ENCODE data around the gene ANKRD2. TPM values are rescaled to one million over a fixed set of nuclear protein-coding genes. Genes with fewer than 3 reads are reported as not detected.

ANKRD2 gene
- total RNA-seq, 1 donor from 2014 or later: 0.98 TPM

DNA sequence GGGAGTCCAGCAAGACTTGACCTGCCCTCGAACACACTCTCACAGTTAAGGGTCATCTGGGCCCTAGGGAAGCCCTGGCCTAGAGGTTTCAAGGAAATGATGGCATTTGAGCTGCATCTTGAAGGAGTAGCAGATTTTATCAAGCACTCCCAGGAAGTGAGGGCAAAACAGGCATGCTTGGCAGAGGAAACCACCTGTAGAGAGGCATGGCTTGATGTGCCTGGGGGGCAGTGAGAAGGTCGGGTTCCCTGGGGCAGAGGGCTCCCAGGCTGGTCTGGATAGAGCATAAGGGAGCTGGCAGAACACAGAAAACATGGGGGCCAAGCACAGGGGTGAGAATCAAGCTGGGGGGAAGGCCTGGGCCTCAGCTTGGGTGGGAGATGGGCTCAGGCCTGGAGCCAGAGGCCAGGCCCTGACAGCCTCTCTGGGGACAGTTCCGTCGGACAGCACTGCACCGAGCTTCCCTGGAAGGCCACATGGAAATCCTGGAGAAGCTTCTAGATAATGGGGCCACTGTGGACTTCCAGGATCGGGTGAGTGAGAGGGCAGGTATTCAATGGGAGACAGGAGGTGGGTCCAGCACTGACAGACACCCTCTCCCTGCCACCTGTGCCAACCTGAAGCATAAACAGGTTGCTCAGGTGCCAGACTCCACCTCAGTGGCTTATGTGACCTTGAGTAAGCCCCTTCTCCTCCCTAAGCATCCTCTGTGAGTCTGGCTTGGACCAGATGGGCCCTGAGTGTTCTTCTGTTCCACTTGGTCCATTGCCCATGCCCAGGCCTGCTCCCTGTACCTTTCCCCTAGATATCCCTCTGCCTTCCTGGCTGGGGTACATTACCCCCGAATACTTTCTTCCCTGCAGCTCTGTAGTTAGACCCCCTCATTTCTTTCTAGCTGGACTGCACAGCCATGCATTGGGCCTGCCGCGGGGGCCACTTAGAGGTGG lies 8.1 kb downstream of the ANKRD2 start:
- Histone ChIP-seq H3K27me3 (no peaks in the 10 kb centered on the region), H3K4me1 (no peaks in the 10 kb centered on the region), H3K36me3 (no peaks in the 10 kb centered on the region), H3K9me3 (no peaks in the 10 kb centered on the region), H3K27ac (no peak overlapping the region), H3K4me3 (no peak overlapping the region)
- TF ChIP-seq, protein P1, sequence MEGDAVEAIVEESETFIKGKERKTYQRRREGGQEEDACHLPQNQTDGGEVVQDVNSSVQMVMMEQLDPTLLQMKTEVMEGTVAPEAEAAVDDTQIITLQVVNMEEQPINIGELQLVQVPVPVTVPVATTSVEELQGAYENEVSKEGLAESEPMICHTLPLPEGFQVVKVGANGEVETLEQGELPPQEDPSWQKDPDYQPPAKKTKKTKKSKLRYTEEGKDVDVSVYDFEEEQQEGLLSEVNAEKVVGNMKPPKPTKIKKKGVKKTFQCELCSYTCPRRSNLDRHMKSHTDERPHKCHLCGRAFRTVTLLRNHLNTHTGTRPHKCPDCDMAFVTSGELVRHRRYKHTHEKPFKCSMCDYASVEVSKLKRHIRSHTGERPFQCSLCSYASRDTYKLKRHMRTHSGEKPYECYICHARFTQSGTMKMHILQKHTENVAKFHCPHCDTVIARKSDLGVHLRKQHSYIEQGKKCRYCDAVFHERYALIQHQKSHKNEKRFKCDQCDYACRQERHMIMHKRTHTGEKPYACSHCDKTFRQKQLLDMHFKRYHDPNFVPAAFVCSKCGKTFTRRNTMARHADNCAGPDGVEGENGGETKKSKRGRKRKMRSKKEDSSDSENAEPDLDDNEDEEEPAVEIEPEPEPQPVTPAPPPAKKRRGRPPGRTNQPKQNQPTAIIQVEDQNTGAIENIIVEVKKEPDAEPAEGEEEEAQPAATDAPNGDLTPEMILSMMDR (IDR thresholded peaks at IDR 0.05): no peak
- ATAC-seq (no peak), DNase-seq (no peak)
- intact Hi-C loops (cut with DNase I): no loop called here

DNA sequence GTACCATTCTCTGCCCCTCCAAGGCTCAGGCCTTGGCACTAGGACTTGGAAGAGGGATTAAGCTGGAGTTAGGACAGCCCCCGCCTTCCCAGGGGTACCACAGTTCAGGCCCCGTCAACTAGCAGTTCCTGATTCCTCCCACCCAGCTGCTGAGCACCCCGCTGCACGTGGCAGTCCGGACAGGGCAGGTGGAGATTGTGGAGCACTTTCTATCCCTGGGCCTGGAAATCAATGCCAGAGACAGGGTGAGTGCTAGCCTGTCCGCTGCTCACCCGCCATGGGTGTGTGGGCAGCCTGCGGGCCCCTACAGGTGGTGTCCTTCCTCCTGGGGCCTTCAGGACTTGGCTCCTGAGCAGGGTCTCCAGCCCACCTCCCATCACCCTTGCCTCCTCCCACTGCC lies 9.6 kb downstream of the ANKRD2 start:
- Histone ChIP-seq H3K4me3 (no peak overlapping the region), H3K4me1 (no peaks in the 10 kb centered on the region), H3K36me3 (no peaks in the 10 kb centered on the region), H3K27ac (no peak overlapping the region), H3K27me3 (no peaks in the 10 kb centered on the region), H3K9me3 (no peaks in the 10 kb centered on the region)
- no peak for ATAC-seq
- intact Hi-C loops (cut with DNase I): no loop called here
- TF ChIP-seq, protein P1 (IDR thresholded peaks at IDR 0.05): no peak
- DNase-seq: no peak

DNA sequence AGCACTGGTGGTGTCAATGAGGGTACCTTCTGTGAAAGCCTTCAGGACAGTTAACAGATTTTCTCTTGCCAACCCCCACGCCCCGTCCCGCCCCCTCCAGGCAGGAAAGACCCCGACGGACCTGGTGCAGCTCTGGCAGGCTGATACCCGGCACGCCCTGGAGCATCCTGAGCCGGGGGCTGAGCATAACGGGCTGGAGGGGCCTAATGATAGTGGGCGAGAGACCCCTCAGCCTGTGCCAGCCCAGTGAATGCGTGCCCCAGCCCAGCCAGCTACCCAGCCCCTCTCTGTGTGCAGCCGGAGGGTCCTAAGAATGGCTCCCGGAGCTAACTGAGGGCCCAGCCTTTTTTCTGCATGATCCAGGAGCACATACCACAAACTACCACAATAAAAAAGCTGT lies 10.9 kb downstream of the ANKRD2 start:
- H3K9me3 ChIP-seq: no peaks in the 10 kb centered on the region
- TF ChIP-seq, protein P1 (IDR thresholded peaks at IDR 0.05): no peak
- DNase-seq (no peak), ATAC-seq (no peak)
- no peak overlapping the region for H3K4me3 ChIP-seq
- no peaks in the 10 kb centered on the region for H3K4me1 ChIP-seq
- H3K27me3 ChIP-seq: no peaks in the 10 kb centered on the region
- no peaks in the 10 kb centered on the region for H3K36me3 ChIP-seq
- intact Hi-C loops (cut with DNase I): no loop called here
- no peak overlapping the region for H3K27ac ChIP-seq

DNA sequence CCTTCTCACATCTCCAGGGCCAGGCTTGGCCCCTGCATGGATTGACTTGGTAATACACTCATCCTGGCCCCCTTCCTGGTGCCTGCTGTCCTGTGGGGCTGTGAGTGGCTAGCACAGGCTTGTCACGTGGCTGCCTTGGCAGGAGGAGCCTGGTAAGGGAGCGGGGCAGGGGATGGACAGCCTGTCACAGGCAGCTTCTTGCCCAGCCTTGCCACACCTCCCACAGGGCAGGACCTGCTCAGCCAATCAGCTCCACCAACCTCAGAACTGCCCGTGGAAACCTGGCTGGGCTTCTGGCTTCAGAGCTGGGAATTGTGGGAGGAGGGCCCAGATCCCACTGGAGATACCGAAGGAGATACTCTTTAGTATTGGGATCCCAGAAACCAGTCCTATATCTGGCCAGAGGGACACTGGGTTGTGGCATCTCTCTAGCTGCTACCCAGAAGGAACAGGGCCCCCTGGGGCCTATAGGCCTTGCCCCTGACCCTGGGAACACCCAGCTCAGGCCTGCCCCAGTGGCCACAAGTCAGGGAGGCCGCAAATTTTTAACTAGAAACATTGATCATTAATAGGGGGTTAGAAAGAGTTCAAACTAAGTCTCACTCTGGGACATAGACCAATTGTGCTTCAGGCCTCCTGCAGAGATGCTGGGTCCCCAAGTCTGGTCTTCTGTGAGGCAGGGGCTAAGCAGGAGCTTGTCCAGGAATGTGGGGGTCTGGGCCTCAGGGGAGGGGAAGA lies 11.7 kb downstream of the ANKRD2 start, which contains the start of gene HOGA1:
TSS of gene HOGA1 (plus strand) at position 330 of the 738 bp plus-strand sequence. CDS start at position 645, 315 bp downstream.
- Histone ChIP-seq H3K27ac (no peak within 1 kb of the TSS), H3K9me3 (no peaks in the 10 kb centered on the region), H3K27me3 (no peaks in the 10 kb centered on the region), H3K36me3 (no peaks in the 10 kb centered on the region), H3K4me3 (peak within 1 kb of the TSS; percentile 0), H3K4me1 (no peaks in the 10 kb centered on the region)
- ATAC-seq (peak; percentile 83), DNase-seq (peak; percentile 73)
- TF ChIP-seq, protein P1 (IDR thresholded peaks at IDR 0.05): no peak
- intact Hi-C loops (cut with DNase I): no loop called here

DNA sequence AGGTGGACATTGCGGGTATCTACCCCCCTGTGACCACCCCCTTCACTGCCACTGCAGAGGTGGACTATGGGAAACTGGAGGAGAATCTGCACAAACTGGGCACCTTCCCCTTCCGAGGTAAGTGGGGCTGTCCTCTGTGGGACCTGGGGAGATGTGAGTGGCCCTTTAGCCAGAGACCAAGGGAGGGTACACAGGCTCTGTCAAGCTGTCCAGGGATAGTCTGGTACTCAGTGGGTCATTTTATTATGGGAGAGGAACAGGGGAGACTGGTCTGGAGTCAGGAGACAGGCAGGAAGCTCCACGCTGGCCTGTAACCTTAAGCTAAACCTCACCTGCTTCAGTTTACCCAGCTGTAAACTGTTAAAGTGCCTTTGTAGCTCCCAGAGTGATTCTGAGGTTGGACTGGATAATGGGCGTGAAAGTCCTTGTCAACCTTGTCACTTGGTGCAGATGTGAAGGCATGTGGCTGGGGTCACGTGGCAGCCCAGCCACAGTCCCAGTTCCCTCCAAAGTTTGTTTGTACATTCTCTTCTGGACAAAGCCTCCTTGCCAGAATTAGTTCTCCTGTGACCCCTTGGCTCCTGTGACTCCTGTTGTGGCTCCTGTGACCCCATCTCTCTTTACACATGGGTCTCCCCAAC lies 12.3 kb downstream of the ANKRD2 start:
- Histone ChIP-seq H3K27ac (no peak overlapping the region), H3K9me3 (no peaks in the 10 kb centered on the region), H3K4me1 (no peaks in the 10 kb centered on the region), H3K27me3 (no peaks in the 10 kb centered on the region), H3K36me3 (no peaks in the 10 kb centered on the region), H3K4me3 (peak overlapping the region; percentile 0)
- ATAC-seq: no peak
- no peak for DNase-seq
- TF ChIP-seq, protein P1 (IDR thresholded peaks at IDR 0.05): no peak
- intact Hi-C loops (cut with DNase I): no loop called here

Measured in upper lobe of right lung (tissue), 1 donor.